ENCODE measurements around the gene MRPS2.
"Not testable (repeated sequence)": the region's sequence is repeated elsewhere in the genome, so short reads cannot be mapped to it uniquely, and the experiment has no call there.

MRPS2 gene

GRCh38 chr9:135525241-135526088 is 25.0 kb downstream of the MRPS2 start:
- DNase-seq (ENCODE audit: extremely low spot score): no peak
- POLR2A ChIA-PET: no interaction called here
- TF ChIP-seq CTCF (IDR thresholded peaks at IDR 0.05; ENCODE audit: control extremely low read depth, extremely low read depth, low read depth, missing control alignments): no peak
- CTCF ChIA-PET: no interaction called here

DNA sequence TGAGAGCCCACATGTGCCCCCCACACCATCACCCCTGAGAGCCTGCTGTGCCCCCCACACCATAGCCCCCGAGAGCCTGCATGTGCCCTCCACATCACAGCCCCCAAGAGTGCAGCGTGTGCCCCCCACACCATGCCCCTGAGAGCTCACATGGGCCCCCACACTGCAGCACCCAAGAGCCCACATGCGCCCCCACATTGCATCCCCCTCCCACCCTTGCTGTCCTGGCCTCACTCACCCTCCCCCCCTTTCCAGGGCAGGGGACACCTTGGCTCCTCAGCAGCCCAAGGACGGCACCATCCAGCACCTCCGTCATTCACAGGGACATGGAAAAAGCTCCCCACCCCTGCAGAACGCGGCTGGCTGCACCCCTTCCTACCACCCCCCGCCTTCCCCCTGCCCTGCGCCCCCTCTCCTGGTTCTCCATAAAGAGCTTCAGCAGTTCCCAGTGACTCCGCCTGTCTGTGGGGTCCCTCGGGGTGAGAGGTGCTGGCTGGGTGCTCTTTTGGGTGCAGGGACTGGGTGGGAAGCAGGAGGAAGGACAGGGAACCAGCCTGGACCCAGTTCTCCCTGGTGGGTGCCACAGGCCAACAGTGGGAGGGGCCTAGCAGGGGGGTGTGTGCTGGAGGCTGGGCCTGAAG is 25.7 kb downstream of the MRPS2 start:
- POLR2A ChIA-PET: no interaction called here

DNA sequence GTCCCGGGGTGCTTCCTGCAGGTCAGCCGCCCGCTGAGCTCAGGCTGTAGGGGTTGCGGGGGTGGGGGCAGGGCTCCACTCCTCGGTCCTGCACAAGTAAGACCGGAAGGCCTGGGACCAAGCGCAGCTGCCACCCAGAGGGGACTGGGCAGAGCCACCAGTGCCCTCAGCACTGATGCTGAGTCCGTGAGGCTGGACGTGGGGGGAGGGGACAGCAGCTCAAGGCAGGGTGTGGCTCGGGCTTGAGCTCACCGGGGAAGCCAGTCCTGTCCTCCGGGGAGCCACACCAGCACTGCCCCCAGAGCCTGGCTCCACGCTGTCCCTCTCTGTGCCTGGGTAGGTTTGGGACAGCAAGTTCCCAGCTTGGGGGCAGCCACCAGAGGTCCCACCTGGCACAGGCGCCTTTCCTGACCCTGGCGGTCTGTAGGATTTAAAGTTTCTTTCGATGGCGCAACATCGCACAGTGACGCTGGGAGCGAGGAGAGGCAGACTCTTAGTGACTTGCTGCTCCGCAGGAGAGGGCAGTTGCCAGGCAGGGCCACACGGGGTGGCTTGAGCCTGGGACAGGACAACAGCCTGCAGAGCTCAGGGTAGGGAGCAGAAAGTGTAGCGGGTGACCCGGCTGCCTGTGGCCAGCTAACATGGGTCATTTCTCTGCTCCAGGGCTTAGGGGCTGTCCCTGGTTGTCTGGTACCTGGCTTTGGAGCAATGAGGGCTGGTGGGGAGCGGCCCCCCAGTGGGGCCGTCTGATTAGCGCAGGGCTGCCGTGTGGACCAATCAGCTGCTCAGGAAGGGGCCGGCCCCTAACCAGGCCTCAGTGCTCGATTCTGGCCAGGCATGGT is 26.5 kb downstream of the MRPS2 start:
- ChIA-PET POLR2A (no interaction called here), CTCF (no interaction called here)
- no peak for TF ChIP-seq CTCF (IDR thresholded peaks at IDR 0.05; ENCODE audit: control extremely low read depth, extremely low read depth, low read depth, missing control alignments)
- no peak for DNase-seq (ENCODE audit: extremely low spot score)

More for the DNA sequence above, 25.7 kb downstream of the MRPS2 start:
- CTCF ChIA-PET: no interaction called here
- no peak for DNase-seq (ENCODE audit: extremely low spot score)
- TF ChIP-seq CTCF (IDR thresholded peaks at IDR 0.05; ENCODE audit: control extremely low read depth, extremely low read depth, low read depth, missing control alignments): no peak

DNA sequence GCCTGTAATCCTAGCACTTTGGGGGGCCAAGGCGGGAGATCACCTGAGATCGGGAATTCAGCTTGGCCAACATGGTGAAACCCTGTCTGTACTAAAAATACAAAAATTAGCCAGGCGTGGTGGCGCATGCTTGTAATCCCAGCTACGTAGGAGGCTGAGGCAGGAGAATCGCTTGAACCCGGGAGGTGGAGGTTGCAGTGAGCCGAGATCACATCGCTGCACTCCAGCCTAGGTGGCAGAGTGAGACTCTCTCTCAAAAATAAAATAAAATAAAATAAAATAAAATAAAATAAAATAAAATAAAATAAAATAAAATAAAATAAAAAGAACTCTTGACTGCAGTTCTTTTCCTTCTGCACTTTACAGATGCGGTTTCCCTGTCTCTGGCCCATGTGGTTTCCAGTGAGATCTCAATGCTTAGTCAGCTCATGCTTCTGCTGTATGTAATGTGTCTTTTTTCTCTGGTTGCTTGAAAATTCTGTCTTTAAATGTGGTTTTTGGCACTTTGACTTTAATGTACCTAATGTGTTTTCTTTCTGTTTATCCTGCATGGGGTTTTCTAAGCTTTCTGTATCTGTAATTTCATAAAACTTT is 28.5 kb downstream of the MRPS2 start:
- POLR2A ChIA-PET; CTCF ChIA-PET; DNase-seq (ENCODE audit: extremely low spot score): not testable (repeated sequence)

DNA sequence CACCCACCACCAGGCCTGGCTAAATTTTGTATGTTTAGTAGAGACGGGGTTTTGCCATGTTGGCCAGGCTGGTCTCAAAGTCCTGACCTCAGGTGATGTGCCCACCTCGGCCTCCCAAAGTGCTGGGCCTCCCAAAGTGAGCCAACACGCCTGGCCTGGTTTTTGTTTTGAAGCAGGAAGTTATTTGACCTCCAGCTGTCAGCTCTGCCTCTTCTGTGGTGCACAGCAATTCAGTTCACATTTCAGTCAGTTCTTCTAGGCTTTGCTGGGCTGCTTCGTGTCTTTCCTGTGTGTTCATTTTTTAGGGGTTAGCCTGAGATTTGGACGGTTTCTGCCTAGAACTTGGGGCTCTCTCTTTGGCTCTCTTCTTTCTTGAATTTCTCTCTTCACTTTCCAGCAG is 29.7 kb downstream of the MRPS2 start:
- ChIA-PET POLR2A (no interaction called here), CTCF (no interaction called here)
- no peak for DNase-seq (ENCODE audit: extremely low spot score)
- no peak for TF ChIP-seq CTCF (IDR thresholded peaks at IDR 0.05; ENCODE audit: control extremely low read depth, extremely low read depth, low read depth, missing control alignments)

DNA sequence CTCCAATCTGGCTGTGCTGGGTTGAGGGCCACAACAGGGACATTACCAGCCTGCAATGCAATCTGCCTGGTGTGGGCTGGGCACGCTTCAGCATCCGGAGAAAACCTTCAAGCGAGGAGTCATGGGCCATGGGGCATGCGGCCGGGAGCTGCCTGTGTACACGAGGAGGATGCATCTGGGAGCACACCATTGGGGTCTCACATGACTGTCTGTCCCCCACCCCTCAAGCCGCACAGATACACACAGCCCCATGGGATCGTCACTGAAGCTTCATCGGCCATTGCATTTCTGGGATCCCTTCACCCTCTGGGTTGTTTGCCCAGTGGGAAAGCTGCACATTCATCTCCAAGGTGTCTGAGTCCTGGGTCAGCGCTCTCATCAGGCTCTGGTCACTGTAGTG is 30.6 kb downstream of the MRPS2 start:
- CTCF ChIA-PET: no interaction called here

More for the DNA sequence above, 30.6 kb downstream of the MRPS2 start:
- no peak for DNase-seq (ENCODE audit: extremely low spot score)
- POLR2A ChIA-PET: no interaction called here
- TF ChIP-seq CTCF (IDR thresholded peaks at IDR 0.05; ENCODE audit: control extremely low read depth, extremely low read depth, low read depth, missing control alignments): no peak

Data from GM10248 (cell line).